Activated CD4-positive, alpha-beta T cell treated with anti-CD3 and anti-CD28 coated beads, Interleukin-2, amount 10 ng/mL, durations not matched to agents 7 days and 5 days (primary cell): ENCODE data around the gene ERG. TPM values are rescaled to one million over a fixed set of nuclear protein-coding genes. Genes with fewer than 3 reads are reported as not detected.

ENCODE experiments used
- CTCF ChIA-PET: fragments of 350-600 bp; sonication (Branson Sonifier 250); formaldehyde crosslinking; loops from one replicate; lab custom pipeline; 2021; ENCODE audit warnings: antibody characterized with exemption; lab: Charles Lee
- POLR2A ChIA-PET: fragments of 350-600 bp; sonication (Branson Sonifier 250); formaldehyde crosslinking; loops from one replicate; lab custom pipeline; 2021; ENCODE audit warnings: antibody characterized with exemption; lab: Charles Lee
- DNase-seq: peaks from one replicate; pipeline ENCODE4 v3.0.0-alpha.2; 2020
- H3K27ac Mint-ChIP-seq: one replicate; pipeline ENCODE4 v1.8.0; 2021; ENCODE audit warnings: mild to moderate bottlenecking, moderate library complexity, mixed read lengths
- H3K27me3 Mint-ChIP-seq: one replicate; pipeline ENCODE4 v1.8.0; 2021; ENCODE audit warnings: mixed read lengths
- H3K36me3 Mint-ChIP-seq: one replicate; pipeline ENCODE4 v1.8.0; 2021; ENCODE audit warnings: low read depth, mixed read lengths
- H3K4me1 Mint-ChIP-seq: one replicate; pipeline ENCODE4 v1.8.0; 2021; ENCODE audit warnings: mixed read lengths
- H3K4me3 Mint-ChIP-seq: one replicate; pipeline ENCODE4 v1.8.0; 2021; ENCODE audit warnings: mild to moderate bottlenecking, moderate library complexity, mixed read lengths
- H3K9me3 Mint-ChIP-seq: one replicate; pipeline ENCODE4 v1.8.0; 2021; ENCODE audit warnings: mixed read lengths
- total RNA-seq, 2 experiments: library from RNA; stranded (reverse); gene quantifications; one replicate each; pipeline ENCODE4 v1.2.3, GENCODE V29; 2021

Gene ERG, protein sequence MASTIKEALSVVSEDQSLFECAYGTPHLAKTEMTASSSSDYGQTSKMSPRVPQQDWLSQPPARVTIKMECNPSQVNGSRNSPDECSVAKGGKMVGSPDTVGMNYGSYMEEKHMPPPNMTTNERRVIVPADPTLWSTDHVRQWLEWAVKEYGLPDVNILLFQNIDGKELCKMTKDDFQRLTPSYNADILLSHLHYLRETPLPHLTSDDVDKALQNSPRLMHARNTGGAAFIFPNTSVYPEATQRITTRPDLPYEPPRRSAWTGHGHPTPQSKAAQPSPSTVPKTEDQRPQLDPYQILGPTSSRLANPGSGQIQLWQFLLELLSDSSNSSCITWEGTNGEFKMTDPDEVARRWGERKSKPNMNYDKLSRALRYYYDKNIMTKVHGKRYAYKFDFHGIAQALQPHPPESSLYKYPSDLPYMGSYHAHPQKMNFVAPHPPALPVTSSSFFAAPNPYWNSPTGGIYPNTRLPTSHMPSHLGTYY
- total RNA-seq = not detected

DNA sequence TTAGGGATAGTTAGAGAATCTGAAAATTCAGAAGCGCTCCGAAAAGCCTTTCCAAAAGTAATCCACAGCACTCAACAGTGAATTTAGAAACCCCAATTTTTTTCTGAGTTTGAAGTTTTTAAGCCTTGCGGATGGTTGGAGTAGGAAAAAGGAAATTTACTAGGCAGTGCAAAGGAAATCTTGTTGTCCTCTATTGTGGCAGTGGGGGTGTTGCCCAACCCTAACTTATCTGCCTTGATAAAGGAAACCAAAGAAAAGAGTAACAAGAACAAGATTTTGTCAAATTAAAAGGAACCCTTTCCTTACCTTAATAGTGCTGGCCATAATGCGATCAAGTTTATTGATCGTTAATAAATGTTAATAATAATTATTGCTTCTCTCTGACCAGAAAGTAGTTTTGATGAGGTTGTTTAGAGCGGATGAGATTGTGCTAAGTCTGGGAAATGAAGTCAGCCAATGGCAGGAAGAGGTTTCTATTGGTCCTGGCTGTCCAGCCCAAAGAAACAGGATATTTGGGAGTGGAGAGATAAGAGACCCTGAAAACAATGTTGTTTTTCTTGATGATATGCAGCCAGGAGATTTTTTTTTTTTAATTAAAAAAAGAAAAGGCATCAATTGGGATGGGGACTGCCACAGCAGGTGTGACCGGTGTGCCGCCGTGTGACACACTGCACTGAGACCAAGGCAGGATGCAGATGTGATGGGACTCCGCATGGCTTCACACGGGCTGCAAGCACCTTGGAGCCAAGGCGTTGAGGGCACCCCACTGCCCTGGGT lies at the start of gene ERG:
ERG (minus strand) TSS at position 421 of the 777 bp plus-strand sequence; CDS start at position 324, 97 bp downstream.
- Mint-ChIP-seq H3K36me3 (no peaks in the 10 kb centered on the region), H3K27ac (no peak within 1 kb of the TSS), H3K9me3 (no peaks in the 10 kb centered on the region), H3K4me3 (no peak within 1 kb of the TSS), H3K27me3 (peaks cover 65% of the 10 kb centered on the region), H3K4me1 (peaks cover 2% of the 10 kb centered on the region)
- no peak for DNase-seq
- CTCF ChIA-PET = interaction anchor here (1.3 kb wide), 1 partner anchor 652 kb away, joined by 3 read pairs; no protein-coding TSS in a partner anchor
- POLR2A ChIA-PET = no interaction called here

DNA sequence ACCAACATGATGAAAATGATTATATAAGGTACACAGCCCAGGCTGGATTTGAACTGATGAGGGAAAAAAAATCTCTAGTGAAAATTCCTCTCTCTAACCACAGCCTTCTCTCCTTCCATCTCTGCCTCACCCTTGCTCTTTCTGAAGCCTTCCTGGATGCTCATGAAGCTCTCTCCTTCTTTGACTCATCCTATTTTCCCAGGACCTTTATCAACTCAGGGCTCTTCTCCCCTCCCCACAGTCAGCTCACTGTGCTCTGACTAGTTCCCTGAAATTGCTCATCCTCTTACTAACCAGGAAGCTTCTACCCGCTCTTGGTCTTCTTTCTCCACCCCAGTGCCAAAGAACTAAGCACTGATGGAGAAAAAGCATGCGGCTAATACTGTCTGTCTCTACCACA lies 46.4 kb upstream of the ERG start:
- Mint-ChIP-seq H3K4me3 (no peak overlapping the region), H3K4me1 (no peaks in the 10 kb centered on the region), H3K36me3 (no peaks in the 10 kb centered on the region), H3K9me3 (no peaks in the 10 kb centered on the region), H3K27ac (no peak overlapping the region), H3K27me3 (no peaks in the 10 kb centered on the region)
- ChIA-PET POLR2A (no interaction called here), CTCF (no interaction called here)
- DNase-seq = no peak

DNA sequence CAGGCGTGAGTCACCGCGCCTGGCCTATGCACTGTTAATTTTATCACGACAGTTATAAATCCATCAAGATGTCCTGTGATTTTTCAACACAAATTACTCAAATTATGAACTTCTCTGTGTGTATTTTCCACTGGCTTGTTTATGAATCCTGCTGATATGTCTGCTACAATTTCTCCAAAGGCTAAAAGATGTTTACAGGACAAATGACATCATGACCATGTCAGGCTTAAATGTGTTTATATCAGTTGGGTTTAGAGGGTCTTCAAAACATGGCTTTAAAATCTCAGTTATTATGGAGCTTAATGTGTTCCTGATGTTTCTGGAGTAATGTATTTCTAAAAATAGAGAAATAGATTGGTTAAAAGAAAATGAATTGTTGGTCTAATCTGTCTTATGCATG lies 44.0 kb upstream of the ERG start:
- no peak overlapping the region for H3K4me3 Mint-ChIP-seq
- no peaks in the 10 kb centered on the region for H3K36me3 Mint-ChIP-seq
- no peak overlapping the region for H3K27ac Mint-ChIP-seq
- H3K9me3 Mint-ChIP-seq = no peaks in the 10 kb centered on the region
- H3K4me1 Mint-ChIP-seq = no peaks in the 10 kb centered on the region
- ChIA-PET CTCF (no interaction called here), POLR2A (no interaction called here)
- peaks cover 3% of the 10 kb centered on the region for H3K27me3 Mint-ChIP-seq
- DNase-seq = no peak

DNA sequence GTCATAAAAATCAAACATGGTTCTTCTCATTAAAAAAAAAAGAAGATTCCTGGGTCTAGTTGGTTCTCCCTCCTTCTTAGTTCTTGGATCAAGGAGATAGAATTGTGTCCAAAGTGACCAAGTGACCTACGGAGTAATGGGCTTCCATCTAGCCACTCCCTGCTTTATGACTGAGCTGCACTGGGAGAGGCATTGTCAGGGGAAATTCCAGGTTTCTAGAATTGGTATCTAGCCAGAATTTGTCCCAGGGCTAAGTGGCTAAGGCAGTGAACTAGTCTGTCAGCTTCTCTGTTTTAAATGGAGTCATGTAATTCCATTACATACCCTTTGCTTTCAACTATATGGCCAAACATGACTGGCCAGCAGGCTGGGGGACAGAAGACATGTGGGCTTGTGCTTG lies 40.1 kb upstream of the ERG start:
- peaks cover 5% of the 10 kb centered on the region for H3K27me3 Mint-ChIP-seq
- no peak overlapping the region for H3K4me3 Mint-ChIP-seq
- no peak overlapping the region for H3K27ac Mint-ChIP-seq
- DNase-seq = no peak
- no peaks in the 10 kb centered on the region for H3K36me3 Mint-ChIP-seq
- H3K9me3 Mint-ChIP-seq = no peaks in the 10 kb centered on the region
- ChIA-PET POLR2A (no interaction called here), CTCF (interaction anchor here (0.7 kb wide), 1 partner anchor 369 kb away, joined by 4 read pairs; no protein-coding TSS in a partner anchor)
- no peaks in the 10 kb centered on the region for H3K4me1 Mint-ChIP-seq

DNA sequence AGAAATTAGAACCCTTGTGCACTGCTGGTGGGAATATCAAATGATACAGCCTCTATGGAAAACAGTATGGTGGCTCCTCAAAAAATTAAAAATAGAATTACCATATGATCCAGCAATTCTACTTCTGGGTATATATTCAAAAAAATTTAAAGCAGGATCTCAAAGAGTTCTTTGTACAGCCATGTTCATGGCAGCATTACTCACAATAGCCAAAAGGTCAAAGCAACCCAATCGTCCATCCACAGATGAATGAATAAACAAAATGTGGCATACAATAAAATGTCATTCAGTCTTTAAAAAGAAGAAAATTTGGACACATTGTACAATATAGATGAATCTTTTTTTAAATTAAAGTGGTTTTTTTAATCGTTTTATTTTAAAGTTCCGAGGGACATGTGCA lies 36.3 kb upstream of the ERG start:
- Mint-ChIP-seq H3K27ac (no peak overlapping the region), H3K36me3 (no peaks in the 10 kb centered on the region), H3K4me3 (no peak overlapping the region), H3K27me3 (peaks cover 7% of the 10 kb centered on the region), H3K4me1 (no peaks in the 10 kb centered on the region), H3K9me3 (no peaks in the 10 kb centered on the region)
- ChIA-PET POLR2A (interaction anchor here (0.7 kb wide), 1 partner anchor 1175 kb away, joined by 3 read pairs; no protein-coding TSS in a partner anchor), CTCF (no interaction called here)
- no peak for DNase-seq

DNA sequence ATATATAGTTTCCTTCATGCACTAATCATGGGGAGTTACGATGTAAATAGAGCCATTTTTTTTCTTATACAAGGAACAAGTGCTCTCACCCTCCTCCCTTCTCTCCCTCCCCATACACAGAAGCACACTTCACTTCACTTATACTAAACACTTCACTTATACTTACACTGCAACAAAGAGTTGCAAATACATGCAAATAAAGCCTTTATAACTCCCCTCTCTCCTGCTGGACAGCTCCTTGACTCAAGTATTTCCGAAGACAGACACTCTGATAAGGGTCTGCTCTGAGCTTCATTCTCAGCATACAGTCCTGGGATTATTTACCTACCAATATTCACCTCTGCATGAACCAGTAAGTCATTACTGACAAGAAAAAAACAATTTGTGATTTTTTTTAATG lies 35.6 kb upstream of the ERG start:
- H3K9me3 Mint-ChIP-seq = no peaks in the 10 kb centered on the region
- ChIA-PET CTCF (no interaction called here), POLR2A (interaction anchor here (0.7 kb wide), 1 partner anchor 1174 kb away, joined by 3 read pairs; no protein-coding TSS in a partner anchor)
- no peaks in the 10 kb centered on the region for H3K36me3 Mint-ChIP-seq
- H3K4me3 Mint-ChIP-seq = no peak overlapping the region
- H3K27ac Mint-ChIP-seq = no peak overlapping the region
- peaks cover 7% of the 10 kb centered on the region for H3K27me3 Mint-ChIP-seq
- no peak for DNase-seq
- H3K4me1 Mint-ChIP-seq = no peaks in the 10 kb centered on the region

DNA sequence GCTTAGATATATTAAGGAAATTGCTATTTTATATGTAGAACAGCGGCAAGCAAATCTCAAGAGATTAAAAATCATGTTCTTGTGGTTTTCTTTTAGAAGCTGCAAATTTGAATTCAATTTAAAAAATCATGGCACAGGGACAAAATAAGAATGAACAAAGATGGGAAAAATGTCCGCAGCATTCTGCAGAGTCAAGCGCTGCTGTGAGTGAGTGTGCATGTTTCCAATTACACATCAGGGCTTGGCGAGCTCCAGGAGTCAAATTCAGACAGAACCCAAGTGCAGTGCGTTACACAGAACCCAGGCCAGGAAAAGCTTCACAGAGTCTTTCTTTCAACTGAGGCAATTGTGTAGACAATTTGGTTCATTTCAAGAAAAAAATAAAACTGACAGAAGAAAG lies 33.3 kb upstream of the ERG start:
- peaks cover 4% of the 10 kb centered on the region for H3K27me3 Mint-ChIP-seq
- no peak overlapping the region for H3K4me3 Mint-ChIP-seq
- H3K36me3 Mint-ChIP-seq = no peaks in the 10 kb centered on the region
- ChIA-PET POLR2A (no interaction called here), CTCF (no interaction called here)
- no peak for DNase-seq
- no peak overlapping the region for H3K27ac Mint-ChIP-seq
- no peaks in the 10 kb centered on the region for H3K9me3 Mint-ChIP-seq
- H3K4me1 Mint-ChIP-seq = no peaks in the 10 kb centered on the region

DNA sequence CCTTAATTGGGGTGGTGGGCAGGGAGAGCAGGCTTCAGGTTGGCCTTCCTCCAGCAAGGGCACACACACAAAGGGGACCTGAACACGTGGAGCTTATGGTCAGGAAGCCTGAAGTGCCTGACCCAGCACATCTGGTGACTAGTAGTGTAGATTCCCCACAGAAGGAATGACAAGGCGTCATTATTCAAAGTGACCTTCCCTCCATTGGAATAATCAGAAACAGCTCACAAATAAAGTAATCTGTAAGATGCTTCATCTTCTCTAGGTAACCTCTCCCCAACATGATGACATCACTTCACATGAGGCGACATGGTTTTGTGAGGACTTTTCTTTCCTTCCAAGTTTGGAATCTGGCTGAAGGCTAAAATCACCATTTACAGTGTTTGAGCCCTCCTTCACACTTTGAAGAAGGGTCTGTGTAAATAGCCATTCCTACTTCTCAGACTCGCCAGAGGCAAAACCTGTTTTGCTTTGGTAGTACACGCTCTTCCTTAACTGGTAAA lies 32.8 kb upstream of the ERG start:
- ChIA-PET POLR2A (no interaction called here), CTCF (no interaction called here)
- peaks cover 4% of the 10 kb centered on the region for H3K27me3 Mint-ChIP-seq
- no peaks in the 10 kb centered on the region for H3K9me3 Mint-ChIP-seq
- H3K4me1 Mint-ChIP-seq = no peaks in the 10 kb centered on the region
- no peaks in the 10 kb centered on the region for H3K36me3 Mint-ChIP-seq
- no peak overlapping the region for H3K27ac Mint-ChIP-seq
- no peak overlapping the region for H3K4me3 Mint-ChIP-seq
- no peak for DNase-seq

DNA sequence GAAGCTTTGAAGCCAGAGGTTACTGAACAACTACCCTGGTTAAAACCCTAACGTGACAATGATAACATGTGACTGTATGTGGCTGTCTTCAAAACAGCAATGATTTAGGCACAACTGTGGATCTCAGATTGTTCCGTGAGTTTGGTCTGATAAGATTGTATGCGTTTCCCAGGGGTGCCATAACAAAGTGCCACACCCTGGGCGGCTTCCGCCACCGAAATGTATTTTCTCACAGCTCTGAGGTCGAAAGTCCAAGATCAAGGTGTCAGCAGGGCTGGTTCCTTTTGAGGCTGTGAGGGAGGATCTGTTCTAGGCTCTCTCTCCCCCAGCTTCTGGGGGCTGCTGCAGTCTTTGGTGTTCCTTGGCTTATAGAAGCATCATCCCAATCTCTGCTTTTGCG lies 29.5 kb upstream of the ERG start:
- H3K36me3 Mint-ChIP-seq = no peaks in the 10 kb centered on the region
- H3K27me3 Mint-ChIP-seq = peaks cover 12% of the 10 kb centered on the region
- no peak overlapping the region for H3K4me3 Mint-ChIP-seq
- H3K4me1 Mint-ChIP-seq = peaks cover 5% of the 10 kb centered on the region
- H3K9me3 Mint-ChIP-seq = no peaks in the 10 kb centered on the region
- POLR2A ChIA-PET = no interaction called here
- DNase-seq = no peak
- CTCF ChIA-PET = no interaction called here
- no peak overlapping the region for H3K27ac Mint-ChIP-seq

DNA sequence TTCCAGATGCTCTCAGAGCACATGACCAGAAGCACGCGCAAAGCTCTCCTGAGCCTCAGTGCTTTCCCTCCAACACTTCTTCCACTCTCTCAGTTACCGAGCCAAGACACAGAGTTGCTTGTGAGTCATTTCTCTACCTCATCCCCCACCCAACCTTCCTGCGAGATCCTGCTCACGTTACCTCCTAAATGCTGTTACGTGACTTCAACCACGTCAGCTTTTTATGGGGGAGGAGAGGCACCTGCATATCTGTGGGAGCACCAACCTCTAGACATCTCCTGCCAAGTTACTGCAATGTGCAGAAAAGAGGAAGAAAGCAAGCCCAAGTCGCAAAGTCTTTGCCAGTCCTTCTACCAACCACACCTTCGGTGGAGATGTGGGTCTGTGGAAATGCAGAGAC lies 27.2 kb upstream of the ERG start:
- DNase-seq = no peak
- ChIA-PET CTCF (no interaction called here), POLR2A (no interaction called here)
- peaks cover 9% of the 10 kb centered on the region for H3K4me1 Mint-ChIP-seq
- H3K9me3 Mint-ChIP-seq = no peaks in the 10 kb centered on the region
- H3K27ac Mint-ChIP-seq = no peak overlapping the region
- H3K4me3 Mint-ChIP-seq = no peak overlapping the region
- H3K36me3 Mint-ChIP-seq = no peaks in the 10 kb centered on the region
- H3K27me3 Mint-ChIP-seq = peaks cover 23% of the 10 kb centered on the region

DNA sequence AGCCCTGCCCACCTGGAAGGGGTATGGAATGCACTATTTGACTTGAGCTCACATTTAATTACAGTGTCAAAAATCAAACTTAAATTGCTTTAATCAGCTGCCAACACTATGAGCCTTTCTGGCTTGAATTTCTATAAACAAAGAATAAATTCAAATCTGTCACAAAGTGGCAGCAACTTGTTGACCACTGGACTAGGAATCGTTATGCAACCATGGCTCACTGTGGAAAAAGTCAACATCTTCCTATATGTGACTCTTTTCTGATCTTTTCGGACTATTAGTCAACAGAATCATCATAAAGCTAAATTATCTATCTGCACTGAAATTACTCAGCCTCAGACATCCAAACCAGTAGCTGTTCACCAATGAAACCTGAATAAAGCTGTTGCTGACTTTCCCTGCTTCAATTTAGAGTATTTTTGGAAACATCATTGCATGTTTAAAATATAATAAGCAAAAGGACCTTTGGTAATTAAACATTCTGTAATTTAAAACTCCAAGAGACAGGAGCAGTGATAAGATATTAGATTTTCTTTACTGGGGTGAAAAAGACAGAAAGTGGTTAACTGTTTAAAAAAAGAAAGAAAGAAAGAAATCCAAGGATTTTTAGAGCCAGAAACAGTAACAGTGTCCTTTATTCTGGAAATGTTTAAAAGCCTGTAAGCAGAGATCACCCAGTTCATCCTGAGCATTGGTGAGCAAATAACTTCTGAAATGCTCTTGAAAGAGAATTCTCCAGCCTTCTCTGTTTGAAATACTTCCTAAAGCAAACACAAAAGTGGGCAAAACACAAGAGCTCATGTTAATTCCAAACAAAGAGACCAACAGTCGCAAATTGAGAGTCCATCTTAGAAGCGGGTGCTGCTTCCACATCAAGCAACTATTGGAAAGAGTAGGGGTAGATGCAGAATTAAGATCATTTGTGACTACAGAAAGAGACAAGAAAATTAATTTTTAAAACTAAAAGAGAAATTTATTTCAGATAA lies 26.2 kb upstream of the ERG start:
- Mint-ChIP-seq H3K4me3 (no peak overlapping the region), H3K27ac (no peak overlapping the region), H3K36me3 (no peaks in the 10 kb centered on the region), H3K9me3 (no peaks in the 10 kb centered on the region), H3K4me1 (peaks cover 13% of the 10 kb centered on the region), H3K27me3 (peaks cover 28% of the 10 kb centered on the region)
- no peak for DNase-seq
- CTCF ChIA-PET = no interaction called here
- POLR2A ChIA-PET = no interaction called here

DNA sequence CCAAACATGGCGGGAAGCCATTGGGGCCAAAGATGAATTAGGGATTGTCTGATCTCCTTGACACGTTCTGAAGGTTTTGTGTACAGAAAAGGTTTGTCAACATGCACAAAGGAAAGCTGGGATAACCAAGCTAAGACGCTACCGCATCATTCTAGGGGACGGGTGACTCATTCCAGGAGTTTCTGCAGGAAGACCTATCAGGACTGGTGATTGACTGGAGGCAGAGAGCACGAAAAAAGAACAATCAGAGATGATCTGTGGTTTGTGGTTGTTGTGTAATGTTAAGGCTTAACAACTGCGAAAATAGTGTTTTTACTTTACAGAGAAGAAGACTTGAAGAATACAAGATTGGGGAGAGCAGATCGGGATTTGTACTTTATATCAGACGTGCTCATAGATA lies 22.2 kb upstream of the ERG start:
- DNase-seq = no peak
- no peaks in the 10 kb centered on the region for H3K36me3 Mint-ChIP-seq
- POLR2A ChIA-PET = interaction anchor here (0.7 kb wide), 1 partner anchor 12 kb away, joined by 12 read pairs; no protein-coding TSS in a partner anchor
- H3K27me3 Mint-ChIP-seq = peaks cover 53% of the 10 kb centered on the region
- no peak overlapping the region for H3K4me3 Mint-ChIP-seq
- no peaks in the 10 kb centered on the region for H3K9me3 Mint-ChIP-seq
- CTCF ChIA-PET = interaction anchor here (1.2 kb wide), 1 partner anchor 10 kb away, joined by 3 read pairs; no protein-coding TSS in a partner anchor
- H3K4me1 Mint-ChIP-seq = peaks cover 12% of the 10 kb centered on the region
- no peak overlapping the region for H3K27ac Mint-ChIP-seq
